Upper lobe of right lung (tissue), 1 donor: ENCODE measurements around the gene PEMT. TPM values are rescaled to one million over a fixed set of nuclear protein-coding genes. Genes with fewer than 3 reads are reported as not detected.

Experiments used
- ATAC-seq: fragments of 200-7000 bp; cut with Tn5 transposase; one replicate; pipeline ENCODE4 v1.9.1; 2020; ENCODE audit warnings: mild to moderate bottlenecking, moderate library complexity
- DNase-seq: peaks from one replicate; pipeline ENCODE4 v3.0.0-alpha.2; 2020
- H3K27ac ChIP-seq: fragments of 200-600 bp; one replicate; pipeline ENCODE4 v1.8.0; 2022
- H3K27me3 ChIP-seq: fragments of 200-600 bp; one replicate; pipeline ENCODE4 v1.8.0; 2022; ENCODE audit warnings: mild to moderate bottlenecking
- H3K36me3 ChIP-seq: fragments of 200-600 bp; one replicate; pipeline ENCODE4 v1.8.0; 2022
- H3K4me1 ChIP-seq: fragments of 200-600 bp; one replicate; pipeline ENCODE4 v1.8.0; 2022
- H3K4me3 ChIP-seq: fragments of 200-600 bp; one replicate; pipeline ENCODE4 v1.8.0; 2022; ENCODE audit warnings: mild to moderate bottlenecking
- H3K9me3 ChIP-seq: fragments of 200-600 bp; one replicate; pipeline ENCODE4 v1.8.0; 2022
- intact Hi-C: fragments of 100-400 bp; cut with DNase I; formaldehyde crosslinking; loops from one replicate; pipeline ENCODE4 v1.11.0; 2022
- total RNA-seq: library from RNA; stranded (reverse); fragmentation: NEBNext Ultra II Directional; extraction: Animal tissue kit (Norgen Biotek cat#: 25700); gene quantifications from one replicate; pipeline ENCODE4 v1.2.1, GENCODE V29; 2021
- TF ChIP-seq, protein P1 (sequence below): fragments of 200-600 bp; IDR thresholded peaks from one replicate; pipeline ENCODE4 v1.8.0; 2022; ENCODE audit warnings: antibody characterized with exemption
- donor health status: DM: no; HTN: yes; CAD: no; lungs with severe emphysema.

Gene PEMT
- total RNA-seq, 1 donor from 2014 or later, result 29.6 TPM

DNA sequence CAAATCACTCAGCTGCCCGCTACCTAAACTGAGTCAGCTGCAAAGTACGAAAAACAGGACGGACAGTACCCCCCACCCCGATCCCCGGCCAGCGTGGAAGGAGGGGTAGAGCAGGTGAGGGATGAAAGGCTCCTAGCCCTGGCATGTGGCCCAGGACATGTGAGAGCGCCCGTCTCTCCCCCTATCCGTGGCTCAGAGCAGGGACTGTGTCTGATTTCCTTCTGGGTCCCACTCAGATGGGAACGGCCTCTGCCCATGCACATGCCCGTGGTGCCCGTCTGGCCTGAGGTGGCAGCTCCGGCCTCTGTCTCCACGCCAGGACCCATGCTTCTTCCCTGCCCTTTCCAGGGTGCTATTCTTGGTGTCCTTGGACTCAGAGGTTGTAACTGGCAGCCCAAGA, 65.1 kb downstream of the PEMT start:
- DNase-seq, result no peak
- TF ChIP-seq, protein P1, sequence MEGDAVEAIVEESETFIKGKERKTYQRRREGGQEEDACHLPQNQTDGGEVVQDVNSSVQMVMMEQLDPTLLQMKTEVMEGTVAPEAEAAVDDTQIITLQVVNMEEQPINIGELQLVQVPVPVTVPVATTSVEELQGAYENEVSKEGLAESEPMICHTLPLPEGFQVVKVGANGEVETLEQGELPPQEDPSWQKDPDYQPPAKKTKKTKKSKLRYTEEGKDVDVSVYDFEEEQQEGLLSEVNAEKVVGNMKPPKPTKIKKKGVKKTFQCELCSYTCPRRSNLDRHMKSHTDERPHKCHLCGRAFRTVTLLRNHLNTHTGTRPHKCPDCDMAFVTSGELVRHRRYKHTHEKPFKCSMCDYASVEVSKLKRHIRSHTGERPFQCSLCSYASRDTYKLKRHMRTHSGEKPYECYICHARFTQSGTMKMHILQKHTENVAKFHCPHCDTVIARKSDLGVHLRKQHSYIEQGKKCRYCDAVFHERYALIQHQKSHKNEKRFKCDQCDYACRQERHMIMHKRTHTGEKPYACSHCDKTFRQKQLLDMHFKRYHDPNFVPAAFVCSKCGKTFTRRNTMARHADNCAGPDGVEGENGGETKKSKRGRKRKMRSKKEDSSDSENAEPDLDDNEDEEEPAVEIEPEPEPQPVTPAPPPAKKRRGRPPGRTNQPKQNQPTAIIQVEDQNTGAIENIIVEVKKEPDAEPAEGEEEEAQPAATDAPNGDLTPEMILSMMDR, result no peak
- H3K36me3 ChIP-seq, result no peaks in the 10 kb centered on the region
- H3K4me1 ChIP-seq, result no peaks in the 10 kb centered on the region
- H3K4me3 ChIP-seq, result no peak overlapping the region
- H3K9me3 ChIP-seq, result no peaks in the 10 kb centered on the region
- intact Hi-C loops, result no loop called here
- ATAC-seq, result peak; percentile 41
- H3K27me3 ChIP-seq, result no peaks in the 10 kb centered on the region
- H3K27ac ChIP-seq, result no peak overlapping the region

DNA sequence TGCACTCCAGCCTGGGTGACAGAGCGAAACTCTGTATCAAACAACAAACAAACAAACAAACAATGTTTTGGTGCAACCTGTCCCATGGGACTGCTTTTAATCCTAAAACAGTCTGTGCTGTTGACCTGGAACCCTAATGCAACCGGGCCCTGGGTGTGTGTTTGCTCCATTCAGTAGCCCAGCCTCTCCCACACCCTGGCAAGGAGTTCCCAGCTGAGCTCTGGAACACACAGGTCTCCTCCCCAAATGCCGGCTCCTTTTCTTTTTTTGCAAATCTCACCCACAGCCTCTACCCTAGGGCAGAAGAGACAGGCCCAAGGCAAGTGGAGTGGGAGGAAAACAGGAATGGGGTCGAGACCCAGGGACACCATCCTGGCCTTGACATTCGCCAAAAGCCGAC, 65.6 kb downstream of the PEMT start:
- H3K27ac ChIP-seq, result no peak overlapping the region
- H3K9me3 ChIP-seq, result no peaks in the 10 kb centered on the region
- H3K4me3 ChIP-seq, result no peak overlapping the region
- H3K27me3 ChIP-seq, result no peaks in the 10 kb centered on the region
- ATAC-seq (peak; percentile 10), DNase-seq (no peak)
- H3K4me1 ChIP-seq, result no peaks in the 10 kb centered on the region
- no peaks in the 10 kb centered on the region for H3K36me3 ChIP-seq
- TF ChIP-seq, protein P1, result no peak
- intact Hi-C loops, result no loop called here

DNA sequence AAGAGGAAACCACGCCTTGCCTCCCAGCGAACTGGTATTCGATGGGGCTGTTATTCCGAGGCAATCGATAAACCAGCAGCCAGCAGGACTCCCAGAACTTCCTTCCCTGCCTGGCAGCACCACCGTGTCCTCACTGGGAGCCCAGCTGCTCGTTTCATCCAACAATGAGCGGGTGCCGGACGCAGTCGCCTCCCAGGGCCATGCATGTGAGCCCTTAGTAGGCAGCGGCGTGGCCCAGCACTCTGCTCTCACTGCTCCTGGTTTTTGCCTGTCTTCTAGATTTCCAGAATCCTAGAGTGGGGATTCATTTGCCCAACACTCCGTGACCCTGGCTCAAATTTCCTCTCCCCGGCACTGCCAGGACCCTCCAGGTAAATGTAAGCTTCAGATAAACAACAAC, 66.2 kb downstream of the PEMT start:
- H3K9me3 ChIP-seq, result no peaks in the 10 kb centered on the region
- TF ChIP-seq, protein P1, result no peak
- intact Hi-C loops, result no loop called here
- H3K4me1 ChIP-seq, result no peaks in the 10 kb centered on the region
- no peaks in the 10 kb centered on the region for H3K36me3 ChIP-seq
- ATAC-seq (no peak), DNase-seq (no peak)
- no peak overlapping the region for H3K27ac ChIP-seq
- no peak overlapping the region for H3K4me3 ChIP-seq
- H3K27me3 ChIP-seq, result no peaks in the 10 kb centered on the region

DNA sequence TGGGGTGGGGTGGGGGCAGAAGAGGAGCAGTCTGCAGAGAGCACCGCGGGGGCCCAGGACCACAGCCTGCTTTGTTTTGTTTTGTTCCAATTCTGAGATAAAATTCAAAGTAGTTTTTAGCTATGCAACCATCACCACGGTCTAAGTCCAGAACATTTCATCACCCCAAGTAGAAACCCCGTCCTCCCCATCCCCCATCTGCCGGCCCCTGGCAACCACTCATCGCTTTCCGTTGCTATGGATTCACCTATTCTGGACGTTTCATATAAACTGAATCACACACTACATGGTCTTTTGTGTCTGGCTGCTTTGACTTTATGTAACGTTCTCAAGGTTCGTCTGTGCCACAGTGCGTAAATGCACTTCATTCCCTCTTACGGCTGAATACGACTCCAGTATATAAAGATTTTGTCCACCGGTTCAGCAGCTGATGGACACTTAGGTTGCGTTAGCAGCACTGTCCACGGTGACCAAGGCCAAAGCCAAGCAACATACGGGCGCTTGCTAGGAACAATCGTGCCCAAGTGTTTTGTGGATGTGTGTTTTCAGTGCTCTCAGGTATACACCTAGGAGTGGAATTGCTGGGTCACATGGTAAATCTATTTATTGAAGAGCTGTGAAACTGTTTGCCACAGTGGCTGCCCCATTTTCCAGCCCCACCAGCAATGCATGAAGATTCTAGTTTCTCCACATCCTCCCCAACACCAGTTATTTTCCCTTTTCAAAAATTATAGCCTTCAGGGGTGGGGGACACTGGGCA, 67.6 kb downstream of the PEMT start:
- no peak overlapping the region for H3K4me3 ChIP-seq
- no peaks in the 10 kb centered on the region for H3K27me3 ChIP-seq
- ATAC-seq, result no peak
- no peak overlapping the region for H3K27ac ChIP-seq
- TF ChIP-seq, protein P1, result no peak
- no peaks in the 10 kb centered on the region for H3K36me3 ChIP-seq
- H3K4me1 ChIP-seq, result no peaks in the 10 kb centered on the region
- intact Hi-C loops, result no loop called here
- no peaks in the 10 kb centered on the region for H3K9me3 ChIP-seq
- no peak for DNase-seq

DNA sequence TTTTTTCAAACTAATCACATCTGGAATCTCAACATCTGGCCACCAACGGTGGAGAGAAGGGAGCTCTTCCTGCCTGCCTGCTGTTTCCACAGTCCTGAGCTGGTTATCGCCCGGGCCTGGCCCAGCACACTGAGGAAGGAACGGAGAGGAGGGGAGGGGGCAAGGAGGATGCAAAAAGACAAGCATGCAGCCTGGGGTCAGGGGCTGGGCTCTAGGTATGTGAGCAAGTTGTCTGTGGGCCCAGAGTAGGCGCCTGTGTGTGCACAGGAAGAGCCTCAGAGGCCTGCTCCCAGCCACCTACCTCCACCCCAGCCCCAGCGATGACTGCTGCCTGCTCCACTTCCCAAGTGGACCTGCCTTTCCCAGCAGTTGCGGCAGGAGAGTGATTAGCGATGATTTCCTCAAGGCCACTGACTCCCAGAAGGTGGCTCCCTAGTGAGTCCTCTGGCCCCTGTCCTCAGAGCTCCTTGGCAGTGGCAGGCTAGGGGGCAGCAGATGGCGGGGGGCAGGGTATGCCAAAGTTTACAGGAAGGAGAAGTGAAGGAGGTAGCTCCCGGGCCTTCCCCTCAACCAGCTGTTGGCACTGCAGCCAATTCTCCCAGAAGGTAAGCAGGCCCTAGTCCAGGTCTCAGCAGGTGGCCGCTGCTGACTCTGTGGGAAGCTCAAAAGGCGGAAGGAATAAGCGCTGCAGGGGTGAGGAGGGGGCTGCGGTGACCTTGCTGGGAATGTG, 68.3 kb downstream of the PEMT start:
- intact Hi-C loops, result no loop called here
- no peaks in the 10 kb centered on the region for H3K27me3 ChIP-seq
- H3K36me3 ChIP-seq, result no peaks in the 10 kb centered on the region
- peak; percentile 3 for ATAC-seq
- TF ChIP-seq, protein P1, result no peak
- H3K4me1 ChIP-seq, result no peaks in the 10 kb centered on the region
- no peaks in the 10 kb centered on the region for H3K9me3 ChIP-seq
- no peak overlapping the region for H3K27ac ChIP-seq
- no peak overlapping the region for H3K4me3 ChIP-seq
- no peak for DNase-seq
